ENCODE measurements around the gene POTEF.
"Not testable (repeated sequence)": the region's sequence is repeated elsewhere in the genome, so short reads cannot be mapped to it uniquely, and the experiment has no call there.

POTEF gene

GRCh38 chr2:130157354-130157753, 28.3 kb upstream of the POTEF start:
- ATAC-seq (replicated peaks) (peak; percentile 54 to 57), DNase-seq (peak; percentile 38)
- peaks cover 55 to 74% of the 10 kb centered on the region in 2 donors for H3K36me3 Mint-ChIP-seq
- peak overlapping the region; percentile 93 for H3K27ac Mint-ChIP-seq
- peaks cover 30 to 43% of the 10 kb centered on the region in 2 donors for H3K4me1 Mint-ChIP-seq
- H3K9me3 Mint-ChIP-seq, H3K27me3 Mint-ChIP-seq: not testable (repeated sequence)
- H3K4me3 Mint-ChIP-seq, result peak overlapping the region in 1 of 2 donors; percentile 21

- H3K36me3 Mint-ChIP-seq, result peaks cover 56 to 74% of the 10 kb centered on the region in 2 donors
- H3K27ac Mint-ChIP-seq, result peak overlapping the region; percentile 25
- H3K27me3 Mint-ChIP-seq, result no peaks in the 10 kb centered on the region
- peaks cover 0 to 4% of the 10 kb centered on the region in 2 donors for H3K9me3 Mint-ChIP-seq
- DNase-seq (no peak), ATAC-seq (replicated peaks) (no peak)
- peaks cover 30 to 43% of the 10 kb centered on the region in 2 donors for H3K4me1 Mint-ChIP-seq
- H3K4me3 Mint-ChIP-seq, result no peak overlapping the region
These were observed 27.6 kb upstream of the POTEF start for GRCh38 chr2:130156624-130157004.

GRCh38 chr2:130155956-130156623, 27.1 kb upstream of the POTEF start:
- not testable (repeated sequence) for ATAC-seq (replicated peaks); DNase-seq; H3K27me3 Mint-ChIP-seq; H3K4me3 Mint-ChIP-seq; H3K9me3 Mint-ChIP-seq
- Mint-ChIP-seq H3K36me3 (peaks cover 52 to 68% of the 10 kb centered on the region in 2 donors), H3K4me1 (peaks cover 29 to 43% of the 10 kb centered on the region in 2 donors), H3K27ac (peak overlapping the region; percentile 83)

GRCh38 chr2:130154773-130155765, 26.0 kb upstream of the POTEF start:
- no peaks in the 10 kb centered on the region for H3K27me3 Mint-ChIP-seq
- H3K4me3 Mint-ChIP-seq, result no peak overlapping the region
- DNase-seq (no peak), ATAC-seq (replicated peaks) (no peak)
- H3K36me3 Mint-ChIP-seq, result peaks cover 50 to 70% of the 10 kb centered on the region in 2 donors
- peak overlapping the region; percentile 14 for H3K27ac Mint-ChIP-seq
- peaks cover 23 to 39% of the 10 kb centered on the region in 2 donors for H3K4me1 Mint-ChIP-seq
- peaks cover 0 to 4% of the 10 kb centered on the region in 2 donors for H3K9me3 Mint-ChIP-seq

- not testable (repeated sequence) for H3K4me3 Mint-ChIP-seq; H3K9me3 Mint-ChIP-seq; DNase-seq; H3K27ac Mint-ChIP-seq; ATAC-seq (replicated peaks); H3K27me3 Mint-ChIP-seq
- Mint-ChIP-seq H3K36me3 (peaks cover 47 to 66% of the 10 kb centered on the region in 2 donors), H3K4me1 (peaks cover 19 to 33% of the 10 kb centered on the region in 2 donors)
These were observed 25.4 kb upstream of the POTEF start for GRCh38 chr2:130154423-130154770.

GRCh38 chr2:130153721-130154422, 24.9 kb upstream of the POTEF start:
- H3K27me3 Mint-ChIP-seq; DNase-seq; H3K4me3 Mint-ChIP-seq; ATAC-seq (replicated peaks); H3K9me3 Mint-ChIP-seq; H3K27ac Mint-ChIP-seq: not testable (repeated sequence)
- peaks cover 18 to 28% of the 10 kb centered on the region in 2 donors for H3K4me1 Mint-ChIP-seq
- H3K36me3 Mint-ChIP-seq, result peaks cover 47 to 61% of the 10 kb centered on the region in 2 donors

GRCh38 chr2:130152816-130153595, 24.0 kb upstream of the POTEF start:
- Mint-ChIP-seq H3K4me1 (peaks cover 16 to 24% of the 10 kb centered on the region in 2 donors), H3K36me3 (peaks cover 42 to 52% of the 10 kb centered on the region in 2 donors), H3K27ac (no peak overlapping the region), H3K27me3 (no peaks in the 10 kb centered on the region), H3K9me3 (peaks cover 0 to 4% of the 10 kb centered on the region in 2 donors), H3K4me3 (no peak overlapping the region)
- ATAC-seq (replicated peaks), result no peak
- no peak for DNase-seq

- H3K27ac Mint-ChIP-seq; ATAC-seq (replicated peaks); H3K4me3 Mint-ChIP-seq; H3K9me3 Mint-ChIP-seq; DNase-seq; H3K27me3 Mint-ChIP-seq: not testable (repeated sequence)
- H3K36me3 Mint-ChIP-seq, result peaks cover 35 to 45% of the 10 kb centered on the region in 2 donors
- peaks cover 9 to 17% of the 10 kb centered on the region in 2 donors for H3K4me1 Mint-ChIP-seq
These were observed 23.3 kb upstream of the POTEF start for GRCh38 chr2:130152136-130152815.

- not testable (repeated sequence) for H3K4me3 Mint-ChIP-seq; DNase-seq; ATAC-seq (replicated peaks); H3K4me1 Mint-ChIP-seq; H3K9me3 Mint-ChIP-seq; H3K27me3 Mint-ChIP-seq; H3K27ac Mint-ChIP-seq
- H3K36me3 Mint-ChIP-seq, result peaks cover 27 to 37% of the 10 kb centered on the region in 2 donors
These were observed 22.1 kb upstream of the POTEF start for GRCh38 chr2:130151145-130151512.

GRCh38 chr2:130150181-130151144, 21.4 kb upstream of the POTEF start:
- no peak for DNase-seq
- Mint-ChIP-seq H3K36me3 (peaks cover 23 to 33% of the 10 kb centered on the region in 2 donors), H3K27ac (peak overlapping the region; percentile 37), H3K27me3 (peaks cover 7 to 10% of the 10 kb centered on the region in 2 donors), H3K4me1 (peaks cover 5% of the 10 kb centered on the region in 2 donors), H3K4me3 (no peak overlapping the region), H3K9me3 (no peaks in the 10 kb centered on the region)
- no peak for ATAC-seq (replicated peaks)

GRCh38 chr2:130148515-130148914, 19.5 kb upstream of the POTEF start:
- H3K4me3 Mint-ChIP-seq; ATAC-seq (replicated peaks); H3K9me3 Mint-ChIP-seq; DNase-seq; H3K27ac Mint-ChIP-seq: not testable (repeated sequence)
- Mint-ChIP-seq H3K36me3 (peaks cover 12 to 21% of the 10 kb centered on the region in 2 donors), H3K27me3 (peaks cover 8 to 24% of the 10 kb centered on the region in 2 donors), H3K4me1 (peaks cover 4 to 17% of the 10 kb centered on the region in 2 donors)

- H3K36me3 Mint-ChIP-seq, H3K9me3 Mint-ChIP-seq: not testable (repeated sequence)
- Mint-ChIP-seq H3K4me3 (peak within 1 kb of the TSS; percentile 81 to 83), H3K27me3 (peaks cover 16 to 33% of the 10 kb centered on the region in 2 donors), H3K4me1 (peaks cover 8 to 20% of the 10 kb centered on the region in 2 donors), H3K27ac (peak within 1 kb of the TSS; percentile 87)
- DNase-seq (peak; percentile 39), ATAC-seq (replicated peaks) (peak; percentile 84 to 88)
These were observed 16.0 kb upstream of the POTEF start, which contains the start of gene CCDC74B for GRCh38 chr2:130145006-130145414. Gene CCDC74B, minus strand, starts transcription at chr2:130145112. Its CDS starts 116 bp downstream, at chr2:130144996.

Measured in stimulated activated naive B cell treated with anti-CD40 and anti-IgM and Interleukin-4, amounts not matched to agents 10 μg/mL and 1 μg/mL and 100 μg/mL, for 72 hours (primary cell).